Glutamatergic neuron (in vitro differentiated cells): Measurements from ENCODE around the gene DYNLT1. TPM values are rescaled to one million over a fixed set of nuclear protein-coding genes. Genes with fewer than 3 reads are reported as not detected.

Experiments used
- DNase-seq: peaks from one replicate; pipeline ENCODE4 v3.0.0; 2022
- H3K27ac Mint-ChIP-seq: one replicate; pipeline ENCODE4 v1.8.0; 2020; ENCODE audit warnings: mild to moderate bottlenecking, mixed read lengths, inconsistent platforms; ENCODE audit not compliant: unreplicated experiment
- H3K27me3 Mint-ChIP-seq: one replicate; pipeline ENCODE4 v1.8.0; 2020; ENCODE audit warnings: mild to moderate bottlenecking, moderate library complexity, mixed read lengths, inconsistent platforms; ENCODE audit not compliant: unreplicated experiment
- H3K36me3 Mint-ChIP-seq: one replicate; pipeline ENCODE4 v1.8.0; 2020; ENCODE audit warnings: mild to moderate bottlenecking, mixed read lengths, inconsistent platforms; ENCODE audit not compliant: unreplicated experiment
- H3K4me1 Mint-ChIP-seq: one replicate; pipeline ENCODE4 v1.8.0; 2020; ENCODE audit warnings: mild to moderate bottlenecking, low read depth, mixed read lengths, inconsistent platforms; ENCODE audit not compliant: unreplicated experiment
- H3K4me3 Mint-ChIP-seq: one replicate; pipeline ENCODE4 v1.8.0; 2020; ENCODE audit warnings: mild to moderate bottlenecking, mixed read lengths, inconsistent platforms; ENCODE audit not compliant: unreplicated experiment
- H3K9me3 Mint-ChIP-seq: one replicate; pipeline ENCODE4 v1.8.0; 2020; ENCODE audit warnings: mild to moderate bottlenecking, moderate library complexity, mixed read lengths, inconsistent platforms; ENCODE audit not compliant: unreplicated experiment
- total RNA-seq: library from RNA; stranded (reverse); fragmentation: NEBNext Ultra II Directional; extraction: Animal tissue kit (Norgen Biotek cat#: 25700); gene quantifications from one replicate; pipeline ENCODE4 v1.2.1, GENCODE V29; 2021; ENCODE audit not compliant: unreplicated experiment
- TF ChIP-seq, protein P1 (sequence below): fragments of 200-600 bp; sonication (generic); IDR thresholded peaks from one replicate; pipeline ENCODE4 v1.5.0; 2021; ENCODE audit not compliant: partially characterized antibody, unreplicated experiment

The DYNLT1 gene
- total RNA-seq, 1 donor from 2014 or later = 261 TPM

DNA sequence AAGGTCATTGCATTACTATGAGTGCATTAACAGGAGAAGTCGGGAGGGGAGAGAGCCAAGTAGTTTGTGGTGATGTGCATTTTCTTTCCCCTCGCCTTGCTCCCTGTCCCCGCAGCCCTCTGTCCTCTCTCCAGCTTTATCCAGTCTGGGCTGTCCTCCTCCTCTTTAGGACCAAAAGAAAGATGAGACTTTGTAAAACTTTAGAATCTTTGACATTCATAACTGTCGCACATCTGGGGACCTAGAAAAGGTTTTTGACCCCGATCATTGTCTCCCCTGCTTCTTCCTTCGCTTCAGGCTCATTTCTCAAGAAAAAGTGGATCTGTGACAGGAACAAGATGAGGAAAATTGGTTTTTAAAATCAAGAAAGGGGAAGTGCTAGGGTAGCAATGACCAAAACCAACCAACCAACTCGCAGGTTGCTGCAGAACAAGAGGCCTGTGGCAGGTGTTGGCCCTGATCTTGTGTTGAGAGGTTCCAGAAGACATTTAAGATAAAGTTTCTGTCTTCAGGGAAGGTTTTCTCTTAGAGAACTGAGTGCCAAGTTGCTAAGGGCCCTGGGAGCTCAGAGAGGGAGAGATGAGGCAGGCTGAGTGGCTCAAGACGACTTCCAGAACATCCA lies 22.9 kb upstream of the DYNLT1 start:
- H3K9me3 Mint-ChIP-seq = peaks cover 4% of the 10 kb centered on the region
- H3K4me1 Mint-ChIP-seq = peaks cover 8% of the 10 kb centered on the region
- DNase-seq = no peak
- TF ChIP-seq, protein P1, sequence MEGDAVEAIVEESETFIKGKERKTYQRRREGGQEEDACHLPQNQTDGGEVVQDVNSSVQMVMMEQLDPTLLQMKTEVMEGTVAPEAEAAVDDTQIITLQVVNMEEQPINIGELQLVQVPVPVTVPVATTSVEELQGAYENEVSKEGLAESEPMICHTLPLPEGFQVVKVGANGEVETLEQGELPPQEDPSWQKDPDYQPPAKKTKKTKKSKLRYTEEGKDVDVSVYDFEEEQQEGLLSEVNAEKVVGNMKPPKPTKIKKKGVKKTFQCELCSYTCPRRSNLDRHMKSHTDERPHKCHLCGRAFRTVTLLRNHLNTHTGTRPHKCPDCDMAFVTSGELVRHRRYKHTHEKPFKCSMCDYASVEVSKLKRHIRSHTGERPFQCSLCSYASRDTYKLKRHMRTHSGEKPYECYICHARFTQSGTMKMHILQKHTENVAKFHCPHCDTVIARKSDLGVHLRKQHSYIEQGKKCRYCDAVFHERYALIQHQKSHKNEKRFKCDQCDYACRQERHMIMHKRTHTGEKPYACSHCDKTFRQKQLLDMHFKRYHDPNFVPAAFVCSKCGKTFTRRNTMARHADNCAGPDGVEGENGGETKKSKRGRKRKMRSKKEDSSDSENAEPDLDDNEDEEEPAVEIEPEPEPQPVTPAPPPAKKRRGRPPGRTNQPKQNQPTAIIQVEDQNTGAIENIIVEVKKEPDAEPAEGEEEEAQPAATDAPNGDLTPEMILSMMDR = no peak
- H3K27ac Mint-ChIP-seq = no peak overlapping the region
- H3K4me3 Mint-ChIP-seq = no peak overlapping the region
- H3K36me3 Mint-ChIP-seq = no peaks in the 10 kb centered on the region
- peaks cover 2% of the 10 kb centered on the region for H3K27me3 Mint-ChIP-seq

DNA sequence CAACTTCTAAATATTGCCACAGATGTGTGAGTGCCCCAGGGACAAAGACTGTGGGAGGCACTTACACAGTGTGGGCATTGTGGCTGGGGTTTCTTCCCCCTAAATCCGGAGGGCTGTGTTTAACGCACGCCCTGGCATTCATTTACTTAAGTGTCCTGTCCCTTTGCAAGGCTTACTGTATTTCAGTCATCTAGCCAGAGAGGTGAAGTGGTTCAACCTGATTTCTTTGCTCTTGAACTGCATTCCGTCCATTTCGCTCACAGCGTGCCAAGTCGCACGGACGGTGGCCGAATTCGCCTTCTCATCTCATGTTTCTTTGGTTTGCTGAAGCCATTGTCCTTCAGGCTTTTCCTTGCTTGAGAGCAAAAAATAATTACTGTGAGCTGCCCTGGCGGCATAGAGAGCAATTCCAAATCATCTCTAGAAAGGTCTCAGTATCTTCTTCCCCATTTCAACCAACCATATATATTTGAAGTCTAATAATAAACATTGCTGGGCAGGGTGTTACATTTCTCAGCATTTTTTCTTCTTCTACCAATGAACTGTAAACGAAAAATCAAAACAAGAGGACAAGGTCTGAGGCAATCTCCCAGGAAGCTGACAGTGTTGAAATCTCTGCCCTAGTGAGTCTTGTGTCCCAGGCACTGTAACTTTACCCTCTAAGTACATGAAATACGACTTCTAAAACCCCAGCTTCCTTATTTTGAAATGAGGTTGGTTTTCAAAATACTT lies 22.3 kb upstream of the DYNLT1 start:
- H3K9me3 Mint-ChIP-seq = peaks cover 4% of the 10 kb centered on the region
- TF ChIP-seq, protein P1 = no peak
- DNase-seq = no peak
- no peak overlapping the region for H3K27ac Mint-ChIP-seq
- H3K27me3 Mint-ChIP-seq = peaks cover 2% of the 10 kb centered on the region
- H3K4me3 Mint-ChIP-seq = no peak overlapping the region
- no peaks in the 10 kb centered on the region for H3K36me3 Mint-ChIP-seq
- peaks cover 9% of the 10 kb centered on the region for H3K4me1 Mint-ChIP-seq

GRCh38 chr6:158665332-158665731 lies 20.8 kb upstream of the DYNLT1 start:
- DNase-seq = no peak
- Mint-ChIP-seq H3K36me3 (no peaks in the 10 kb centered on the region), H3K4me1 (peaks cover 9% of the 10 kb centered on the region), H3K27ac (no peak overlapping the region), H3K4me3 (no peak overlapping the region), H3K27me3 (peaks cover 2% of the 10 kb centered on the region), H3K9me3 (peaks cover 4% of the 10 kb centered on the region)
- TF ChIP-seq, protein P1 = no peak

GRCh38 chr6:158663625-158664165 lies 19.2 kb upstream of the DYNLT1 start:
- Mint-ChIP-seq H3K27ac (no peak overlapping the region), H3K4me3 (no peak overlapping the region), H3K27me3 (no peaks in the 10 kb centered on the region)

More at GRCh38 chr6:158663625-158664165, 19.2 kb upstream of the DYNLT1 start:
- Mint-ChIP-seq H3K9me3 (peaks cover 4% of the 10 kb centered on the region), H3K36me3 (no peaks in the 10 kb centered on the region), H3K4me1 (peaks cover 9% of the 10 kb centered on the region)
- TF ChIP-seq, protein P1 = no peak
- no peak for DNase-seq
